HG03442 (cell line): ENCODE measurements around the gene ATP13A2.
"Not testable (repeated sequence)": the region's sequence is repeated elsewhere in the genome, so short reads cannot be mapped to it uniquely, and the experiment has no call there.

Source experiments
- ATAC-seq: cut with Tn5 transposase; IDR thresholded peaks from one replicate; pipeline ENCODE4 v1.9.1; 2021; ENCODE audit warnings: mild to moderate bottlenecking, moderate library complexity; ENCODE audit not compliant: unreplicated experiment

The ATP13A2 gene

DNA sequence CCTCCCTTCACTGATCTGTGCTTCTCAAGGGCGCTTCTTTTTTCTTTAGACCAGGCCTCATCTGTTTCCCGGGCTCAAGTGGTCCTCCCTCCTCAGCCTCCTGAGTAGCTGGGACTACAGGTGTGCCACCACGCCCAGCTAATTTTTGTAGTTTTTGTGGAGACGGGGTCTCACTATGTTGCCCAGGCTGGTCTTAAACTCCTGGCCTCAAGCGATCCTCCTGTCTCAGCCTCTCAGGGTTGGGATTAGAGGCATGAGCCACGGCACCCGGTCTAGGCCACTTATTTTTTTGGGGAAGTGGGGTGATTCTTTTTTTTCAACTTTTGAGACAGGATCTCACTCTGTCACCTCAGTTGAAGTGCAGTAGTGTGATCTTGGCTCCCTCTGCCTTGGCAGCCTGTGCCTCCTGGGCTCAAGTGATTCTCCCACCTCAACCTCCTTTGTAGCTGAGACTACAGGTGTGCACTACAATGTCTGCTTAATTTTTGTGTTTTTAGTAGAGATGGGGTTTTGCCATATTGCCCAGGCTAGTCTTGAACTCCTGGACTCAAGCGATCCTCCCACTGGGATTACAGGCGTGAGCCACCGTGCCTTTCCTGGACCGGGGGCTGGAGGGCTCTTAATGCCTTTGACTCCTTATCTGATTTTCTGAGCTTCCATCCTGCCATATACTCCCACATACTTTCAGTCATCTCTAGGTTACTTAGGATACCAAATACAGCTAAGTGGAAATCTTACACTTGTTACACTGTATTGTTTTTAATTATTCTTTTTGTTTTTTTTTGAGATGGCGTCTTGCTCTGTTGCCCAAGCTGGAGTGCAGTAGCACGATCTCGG lies 50.2 kb downstream of the ATP13A2 start:
- ATAC-seq: no peak

DNA sequence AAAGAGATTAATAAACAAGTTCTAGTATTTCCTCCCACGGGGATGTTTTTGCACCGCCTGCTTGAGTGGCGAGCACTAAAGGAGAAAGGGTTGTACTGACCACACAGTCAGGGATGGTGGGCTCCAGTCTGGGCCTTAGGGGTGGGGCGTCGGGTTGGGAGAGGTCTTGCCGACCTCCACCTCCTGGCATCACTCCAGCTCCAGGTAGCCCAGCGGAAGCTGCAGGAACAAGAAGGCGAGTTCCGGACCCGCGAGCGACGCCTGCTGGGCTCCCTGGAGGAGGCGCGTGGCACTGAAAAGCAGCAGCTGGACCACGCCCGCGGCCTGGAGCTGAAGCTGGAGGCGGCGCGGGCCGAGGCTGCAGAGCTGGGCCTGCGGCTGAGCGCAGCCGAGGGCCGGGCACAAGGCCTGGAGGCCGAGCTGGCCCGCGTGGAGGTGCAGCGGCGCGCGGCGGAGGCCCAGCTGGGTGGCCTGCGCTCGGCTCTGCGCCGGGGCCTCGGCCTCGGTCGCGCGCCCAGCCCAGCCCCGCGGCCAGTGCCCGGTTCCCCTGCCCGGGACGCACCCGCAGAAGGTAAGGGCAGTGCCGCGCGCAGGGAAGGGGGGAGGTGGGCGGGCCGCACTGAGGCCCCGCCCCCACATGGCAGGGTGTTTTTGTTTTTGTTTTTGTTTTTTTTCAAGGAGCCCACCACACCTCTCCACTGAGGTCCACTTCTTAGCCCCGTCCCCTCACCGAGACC lies 51.0 kb downstream of the ATP13A2 start:
- no peak for ATAC-seq

GRCh38 chr1:16958475-16958874 lies 53.3 kb downstream of the ATP13A2 start:
- ATAC-seq: no peak

- ATAC-seq: no peak
Measured at GRCh38 chr1:16957731-16958130, 54.0 kb downstream of the ATP13A2 start.

DNA sequence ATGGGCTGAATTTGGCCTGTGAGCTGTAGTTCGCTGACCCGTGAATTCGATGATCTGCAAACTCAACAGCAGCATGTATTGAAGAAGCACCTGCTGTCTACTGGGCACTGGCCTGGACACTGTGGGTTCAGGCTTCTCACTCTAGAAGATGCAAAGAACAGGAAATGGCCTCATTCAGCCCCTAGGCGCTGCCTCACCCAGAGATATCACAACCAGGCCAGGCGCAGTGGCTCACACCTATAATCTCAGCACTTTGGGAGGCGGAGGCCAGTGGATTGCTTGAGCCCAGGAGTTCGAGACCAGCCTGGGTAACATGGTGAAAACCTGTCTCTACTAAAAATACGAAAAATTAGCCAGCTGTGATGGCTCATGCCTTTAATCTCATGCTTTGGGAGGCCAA lies 55.0 kb downstream of the ATP13A2 start:
- ATAC-seq: no peak

- ATAC-seq: no peak
Measured at GRCh38 chr1:16955186-16955585, 56.5 kb downstream of the ATP13A2 start.

- ATAC-seq: no peak
Measured at GRCh38 chr1:16954579-16954978, 57.1 kb downstream of the ATP13A2 start.

DNA sequence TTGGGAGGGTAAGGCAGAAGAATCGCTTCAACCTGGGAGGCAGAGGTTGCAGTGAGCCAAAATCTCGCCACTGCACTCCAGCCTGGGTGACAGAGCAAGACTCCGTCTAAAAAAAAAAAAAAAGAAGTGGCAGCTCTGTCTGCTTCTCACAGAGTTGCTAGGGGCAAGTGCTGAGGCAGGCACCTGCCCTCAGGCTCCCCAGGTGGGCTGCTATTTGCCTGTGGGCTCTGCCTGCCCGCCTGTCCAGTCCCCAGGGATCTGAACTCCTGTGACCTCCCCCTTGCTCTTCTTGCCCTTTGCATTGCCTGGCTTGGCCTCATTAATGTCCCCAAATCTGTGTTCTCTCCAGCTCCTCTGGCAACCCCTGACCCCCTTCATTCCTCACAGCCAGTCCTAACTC lies 59.4 kb downstream of the ATP13A2 start:
- not testable (repeated sequence) for ATAC-seq

- ATAC-seq: not testable (repeated sequence)
Measured at GRCh38 chr1:16949026-16949425, 62.7 kb downstream of the ATP13A2 start.

DNA sequence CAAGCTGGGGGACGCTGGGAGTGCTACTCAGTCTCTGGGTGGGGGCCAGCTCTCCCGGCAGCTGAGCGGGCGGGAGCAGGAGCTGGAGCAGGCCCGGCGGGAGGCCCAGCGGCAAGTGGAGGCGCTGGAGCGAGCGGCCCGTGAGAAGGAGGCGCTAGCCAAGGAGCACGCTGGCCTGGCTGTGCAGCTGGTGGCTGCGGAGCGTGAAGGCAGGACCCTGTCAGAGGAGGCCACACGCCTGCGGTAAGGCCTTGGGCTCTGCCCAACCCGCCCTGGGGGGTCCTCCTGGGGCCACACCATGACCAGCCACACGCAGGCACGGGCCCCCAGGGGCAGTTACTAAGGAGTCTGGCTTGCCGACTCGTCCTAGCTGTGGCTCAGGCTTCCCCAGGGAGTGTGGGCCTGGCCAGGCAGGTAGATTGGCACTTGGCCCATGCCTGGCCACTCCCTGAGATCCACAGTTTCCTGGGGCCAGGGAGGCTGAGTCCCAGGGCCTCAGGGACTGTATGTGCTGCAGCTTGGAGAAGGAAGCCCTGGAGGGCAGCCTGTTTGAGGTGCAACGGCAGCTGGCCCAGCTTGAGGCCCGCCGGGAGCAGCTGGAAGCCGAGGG lies 63.3 kb downstream of the ATP13A2 start:
- ATAC-seq: not testable (repeated sequence)

DNA sequence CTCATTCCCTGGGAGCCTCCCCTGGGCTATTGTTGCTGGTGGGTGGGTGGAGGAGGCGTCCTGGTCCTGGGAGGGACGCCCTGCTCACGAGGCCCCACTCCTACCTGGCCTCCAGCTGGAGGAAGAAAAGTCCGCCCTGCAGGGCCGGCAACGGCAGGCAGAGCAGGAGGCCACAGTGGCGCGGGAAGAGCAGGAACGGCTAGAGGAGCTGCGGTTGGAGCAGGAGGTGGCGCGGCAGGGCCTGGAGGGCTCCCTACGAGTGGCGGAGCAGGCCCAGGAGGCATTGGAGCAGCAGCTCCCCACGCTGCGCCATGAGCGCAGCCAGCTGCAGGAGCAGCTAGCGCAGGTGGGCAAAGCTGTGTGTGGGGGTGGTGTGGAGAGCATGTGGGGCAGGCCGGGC lies 65.1 kb downstream of the ATP13A2 start:
- no peak for ATAC-seq

DNA sequence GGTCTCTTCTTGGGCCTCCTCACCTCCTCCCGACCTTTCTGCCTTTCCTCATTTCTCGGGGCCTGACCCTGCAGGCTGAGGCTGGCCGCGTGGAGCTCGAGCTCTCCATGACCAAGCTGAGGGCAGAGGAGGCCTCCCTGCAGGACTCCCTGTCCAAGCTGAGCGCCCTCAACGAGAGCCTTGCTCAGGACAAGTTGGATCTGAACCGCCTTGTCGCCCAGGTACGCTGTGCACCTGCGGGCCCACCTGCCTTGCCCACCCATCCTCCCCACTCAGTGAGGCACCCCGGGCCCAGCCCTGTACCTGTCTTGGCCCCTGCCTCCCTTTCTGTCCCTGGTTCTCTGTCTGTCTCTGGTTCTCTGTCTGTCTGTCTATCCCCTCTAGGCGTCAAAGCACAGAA lies 65.5 kb downstream of the ATP13A2 start:
- ATAC-seq: not testable (repeated sequence)

- ATAC-seq: not testable (repeated sequence)
Measured at GRCh38 chr1:16945512-16945911, 66.2 kb downstream of the ATP13A2 start.

- no peak for ATAC-seq
Measured at GRCh38 chr1:16944038-16944437, 67.7 kb downstream of the ATP13A2 start.

GRCh38 chr1:16939386-16940180 lies 72.1 kb downstream of the ATP13A2 start:
- not testable (repeated sequence) for ATAC-seq

DNA sequence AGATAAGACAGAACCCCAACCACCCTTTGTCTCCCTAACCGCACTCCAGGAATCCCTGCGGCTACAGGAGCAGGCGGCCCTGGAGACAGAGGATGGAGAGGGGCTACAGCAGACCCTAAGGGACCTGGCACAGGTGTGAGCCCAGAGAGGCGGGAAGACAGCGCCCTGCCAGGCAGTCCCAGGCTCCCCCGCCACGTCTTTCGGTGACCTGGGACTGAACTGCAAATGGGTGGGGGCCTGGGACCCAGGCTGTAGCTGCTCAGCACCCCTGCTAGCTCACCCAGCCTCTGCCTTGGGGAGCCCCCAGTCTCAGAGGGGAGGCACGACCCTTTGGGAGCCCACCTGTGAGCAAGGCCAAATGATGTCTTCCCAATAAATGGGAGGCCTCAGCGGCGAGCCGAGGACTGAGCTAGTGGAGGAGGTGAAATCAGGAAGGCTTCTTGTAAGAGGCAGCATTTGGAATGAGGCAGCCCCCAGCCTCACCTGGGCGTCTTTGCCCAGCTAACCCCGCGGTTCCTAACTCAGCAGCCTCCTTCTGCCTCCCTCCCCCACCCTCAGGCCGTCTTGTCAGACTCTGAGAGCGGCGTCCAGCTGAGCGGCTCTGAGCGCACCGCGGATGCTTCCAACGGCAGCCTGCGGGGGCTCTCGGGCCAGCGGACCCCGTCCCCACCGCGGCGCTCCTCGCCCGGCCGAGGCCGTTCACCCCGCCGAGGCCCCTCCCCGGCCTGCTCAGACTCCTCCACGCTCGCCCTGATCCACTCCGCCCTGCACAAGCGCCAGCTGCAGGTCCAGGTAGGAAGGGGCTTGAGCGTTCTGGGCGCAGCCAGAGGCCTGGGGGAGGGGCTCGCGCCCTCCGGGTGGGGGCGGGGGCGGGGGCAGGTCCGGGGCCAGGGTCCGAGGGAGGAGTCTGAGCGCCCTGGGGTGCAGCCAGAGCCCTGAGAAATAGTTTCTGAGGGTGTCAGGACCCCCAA lies 73.1 kb downstream of the ATP13A2 start:
- ATAC-seq: no peak

DNA sequence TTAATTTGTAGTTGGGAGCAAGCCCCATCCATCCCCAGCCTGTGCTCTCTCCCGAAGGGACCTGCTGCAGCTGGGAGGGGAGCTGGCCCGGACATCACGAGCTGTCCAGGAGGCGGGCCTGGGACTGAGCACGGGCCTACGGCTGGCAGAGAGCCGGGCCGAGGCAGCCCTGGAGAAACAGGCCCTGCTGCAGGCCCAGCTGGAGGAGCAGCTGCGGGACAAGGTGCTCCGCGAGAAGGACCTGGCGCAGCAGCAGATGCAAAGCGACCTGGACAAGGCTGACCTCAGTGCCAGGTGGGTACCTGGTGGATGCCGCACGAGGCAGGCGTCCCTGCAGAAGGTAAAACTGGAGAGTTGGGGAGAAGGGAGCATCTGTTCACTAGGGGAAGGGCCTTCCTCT lies 75.1 kb downstream of the ATP13A2 start:
- not testable (repeated sequence) for ATAC-seq
